GM19240 (cell line): ENCODE measurements around the gene HTR4.
"Not testable (repeated sequence)": the region's sequence is repeated elsewhere in the genome, so short reads cannot be mapped to it uniquely, and the experiment has no call there.

Experiments
- DNase-seq: peaks from one replicate; pipeline ENCODE4 v3.0.0; 2011; ENCODE audit warnings: low spot score; ENCODE audit not compliant: insufficient read length

The HTR4 gene

GRCh38 chr5:148535190-148535589 lies 119.1 kb downstream of the HTR4 start:
- no peak for DNase-seq

GRCh38 chr5:148532969-148533670 lies 121.2 kb downstream of the HTR4 start:
- no peak for DNase-seq

GRCh38 chr5:148529450-148529849 lies 124.9 kb downstream of the HTR4 start:
- not testable (repeated sequence) for DNase-seq

DNA sequence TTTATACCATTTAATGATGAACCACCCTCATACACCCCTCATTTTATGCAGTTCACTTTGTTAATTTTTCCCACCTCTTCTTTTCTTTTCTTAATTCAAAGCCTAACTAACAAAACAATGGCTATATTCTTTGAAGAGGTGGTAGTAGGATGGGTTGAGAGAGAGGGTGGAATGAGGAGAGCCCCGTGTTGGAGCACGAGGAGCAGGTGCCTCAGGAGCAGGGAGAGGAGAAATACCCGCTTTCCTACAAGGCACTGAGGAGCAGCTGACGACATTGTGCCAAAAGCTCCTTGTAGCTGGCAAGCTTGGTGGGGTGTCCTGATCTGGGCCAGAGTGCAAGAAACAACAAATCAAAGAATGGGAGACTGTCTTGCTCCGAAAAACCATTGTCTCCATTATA lies 129.6 kb downstream of the HTR4 start:
- no peak for DNase-seq

DNA sequence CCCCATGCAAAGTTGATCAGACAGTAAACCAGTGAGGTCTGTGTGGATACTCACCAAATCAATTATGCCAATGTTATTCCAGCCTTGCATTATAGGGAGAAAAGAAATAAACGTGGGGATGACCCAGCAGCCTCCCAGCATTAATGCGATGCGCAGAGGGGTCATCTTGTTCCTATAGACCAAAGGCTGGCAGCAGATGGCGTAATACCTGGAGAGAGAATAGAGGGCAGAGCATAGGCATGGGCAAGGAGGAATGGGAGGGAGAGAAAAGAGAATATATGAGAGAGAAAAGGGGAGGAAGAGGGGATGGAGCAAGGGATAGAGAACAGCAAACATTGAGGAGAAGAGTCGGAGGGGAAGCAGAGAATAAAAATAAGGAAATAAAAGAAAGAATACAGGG lies 131.2 kb downstream of the HTR4 start:
- no peak for DNase-seq

DNA sequence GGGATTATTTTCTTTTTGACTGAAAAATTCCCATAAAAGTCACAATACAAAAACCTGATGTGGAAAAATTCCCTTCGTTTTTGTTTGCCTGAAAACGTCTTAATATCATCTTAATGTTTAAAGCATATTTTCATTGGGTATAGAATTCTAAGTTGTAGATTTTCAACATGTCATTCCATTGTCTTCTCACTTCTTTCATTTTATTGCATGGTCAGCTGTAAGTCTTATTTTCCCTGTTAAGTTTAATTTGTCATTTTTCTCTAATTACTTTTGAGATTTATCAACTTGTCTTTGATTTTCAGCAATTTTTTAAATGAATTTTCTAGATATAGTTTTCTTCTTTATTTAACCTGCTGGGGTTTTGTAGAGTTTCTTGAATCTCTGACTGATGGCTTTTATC lies 138.9 kb downstream of the HTR4 start:
- no peak for DNase-seq

- DNase-seq = no peak
These were observed 140.0 kb downstream of the HTR4 start for GRCh38 chr5:148514344-148514743.

DNA sequence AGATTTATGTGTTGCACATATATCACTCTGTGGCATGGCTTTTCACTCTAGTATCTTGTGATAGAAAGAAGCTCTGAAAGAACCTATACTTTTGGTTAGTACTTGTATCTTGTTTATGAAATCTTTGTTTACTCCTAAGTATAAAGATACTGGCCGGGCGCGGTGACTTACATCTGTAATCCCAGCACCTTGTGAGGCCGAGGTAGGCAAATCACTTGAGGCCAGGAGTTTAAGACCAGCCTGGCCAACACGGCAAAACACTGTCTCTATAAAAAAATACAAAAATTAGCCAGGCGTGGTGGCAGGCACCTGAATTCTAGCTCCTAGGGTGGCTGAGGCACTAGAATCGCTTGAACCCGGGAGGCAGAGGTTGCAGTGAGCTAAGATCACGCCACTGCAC lies 141.8 kb downstream of the HTR4 start:
- no peak for DNase-seq

- DNase-seq = no peak
These were observed 142.4 kb downstream of the HTR4 start for GRCh38 chr5:148511810-148512347.

- DNase-seq = no peak
These were observed 144.4 kb downstream of the HTR4 start for GRCh38 chr5:148509893-148510292.

DNA sequence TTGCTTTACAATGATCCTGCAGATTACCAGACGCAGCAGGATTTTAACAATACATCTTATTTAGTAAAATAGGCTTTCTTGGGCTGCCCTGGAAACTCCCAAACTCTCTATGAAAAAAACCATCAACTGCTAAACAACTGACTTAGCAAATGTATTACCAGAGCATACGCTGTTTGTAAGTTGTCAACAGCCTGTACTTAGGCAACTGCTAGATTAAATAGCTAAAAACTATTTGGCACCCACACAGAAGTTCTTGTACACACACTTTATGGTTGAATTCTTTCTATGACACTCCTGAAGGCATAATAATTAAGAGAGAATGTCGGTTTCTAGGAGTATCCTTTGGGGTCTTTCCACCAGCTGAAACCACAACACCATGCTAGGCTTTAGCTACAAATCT lies 146.7 kb downstream of the HTR4 start:
- no peak for DNase-seq

DNA sequence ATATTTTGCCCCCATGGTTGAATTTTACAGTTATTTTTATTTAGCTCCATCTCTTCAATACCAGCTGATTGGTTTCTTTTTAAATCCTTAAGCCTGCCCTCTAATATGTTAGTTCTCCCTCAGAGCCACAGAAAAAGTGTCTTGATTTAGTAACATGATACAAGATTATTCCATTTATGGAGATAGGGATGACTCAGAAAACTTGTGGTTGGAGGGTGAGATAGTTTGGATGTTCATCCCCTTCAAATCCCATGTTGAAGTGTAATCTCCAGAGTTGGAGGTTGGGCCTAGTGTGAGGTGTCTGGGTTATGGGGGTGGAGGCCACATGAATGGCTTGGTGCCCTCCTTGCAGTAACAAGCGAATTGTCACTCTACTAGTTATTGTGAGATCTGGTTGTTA lies 154.9 kb downstream of the HTR4 start:
- no peak for DNase-seq

GRCh38 chr5:148497757-148498156 lies 156.6 kb downstream of the HTR4 start:
- no peak for DNase-seq

DNA sequence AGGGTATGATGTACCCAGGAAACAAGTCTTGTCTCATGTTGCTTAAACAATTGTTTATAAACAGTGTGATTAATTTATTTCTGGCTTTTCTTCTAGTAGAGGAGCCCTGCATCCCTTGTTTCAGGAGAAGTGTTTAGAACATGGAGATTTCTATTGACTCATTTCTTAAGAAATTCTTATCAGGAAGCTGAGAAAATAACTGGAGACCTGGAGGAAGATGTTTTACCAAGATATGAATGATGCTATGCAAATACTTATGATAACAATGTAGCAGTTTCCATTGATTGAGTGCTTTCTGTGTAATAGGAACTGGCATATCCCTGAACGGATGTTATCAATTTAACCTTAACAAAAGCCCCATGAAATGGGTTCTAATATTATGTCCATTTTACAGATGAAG lies 162.0 kb downstream of the HTR4 start:
- DNase-seq = no peak

GRCh38 chr5:148491793-148492184 lies 162.5 kb downstream of the HTR4 start:
- no peak for DNase-seq

DNA sequence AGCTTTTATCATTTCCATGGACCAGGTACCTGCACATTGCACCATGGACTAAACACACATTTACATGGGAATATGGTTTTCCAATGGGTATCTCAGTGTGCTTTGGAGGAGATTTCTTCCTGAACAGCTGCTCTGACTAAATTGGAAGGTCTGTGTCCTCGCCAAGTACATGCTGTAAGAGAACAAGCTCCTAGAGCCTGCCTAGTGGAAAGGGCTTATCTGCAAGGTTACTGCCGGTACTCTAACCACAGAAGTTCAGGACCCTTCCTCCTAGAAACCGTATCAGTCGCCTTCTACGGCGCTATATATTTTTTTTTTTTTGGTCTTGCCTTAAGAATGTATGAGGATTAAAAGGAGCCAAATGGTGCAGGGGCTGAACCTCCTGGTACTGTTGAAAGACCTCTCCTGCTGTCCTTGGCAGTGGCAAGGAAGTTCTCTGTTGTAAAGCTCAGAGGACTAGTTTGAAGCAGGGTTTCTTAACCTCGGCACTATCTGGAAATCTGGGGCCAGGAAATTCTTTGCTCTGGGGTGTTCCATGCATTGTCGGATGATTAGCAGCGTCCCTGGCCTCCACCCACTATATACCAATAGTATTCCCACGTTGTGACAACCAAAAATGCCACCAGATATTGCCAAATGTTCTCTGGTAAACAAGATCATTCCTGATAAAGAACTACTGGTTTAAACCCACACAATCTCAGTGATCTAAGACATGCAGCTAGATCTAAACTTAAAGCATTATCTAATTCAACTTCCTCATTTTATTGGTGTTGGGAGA lies 163.1 kb downstream of the HTR4 start:
- no peak for DNase-seq

- no peak for DNase-seq
These were observed 165.6 kb downstream of the HTR4 start for GRCh38 chr5:148488757-148489156.

DNA sequence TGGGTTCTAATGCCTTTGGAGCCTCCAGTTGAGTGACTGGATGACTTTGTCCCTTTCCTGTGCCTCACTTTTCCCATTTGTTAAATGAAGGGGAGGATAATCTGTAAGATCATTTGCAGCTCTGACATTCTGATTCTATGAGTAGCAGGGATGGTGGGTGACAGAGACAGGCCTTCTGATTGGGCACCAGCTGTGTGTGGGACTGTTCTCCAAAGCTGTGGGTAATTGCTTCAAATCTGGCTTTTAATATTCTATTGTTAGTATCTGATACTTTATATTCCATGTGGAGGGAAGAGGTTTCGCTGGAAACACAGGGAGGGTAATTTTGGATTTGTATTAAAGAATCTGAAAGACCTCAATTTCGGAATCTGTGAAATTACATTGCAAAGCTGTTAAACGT lies 167.9 kb downstream of the HTR4 start:
- no peak for DNase-seq

DNA sequence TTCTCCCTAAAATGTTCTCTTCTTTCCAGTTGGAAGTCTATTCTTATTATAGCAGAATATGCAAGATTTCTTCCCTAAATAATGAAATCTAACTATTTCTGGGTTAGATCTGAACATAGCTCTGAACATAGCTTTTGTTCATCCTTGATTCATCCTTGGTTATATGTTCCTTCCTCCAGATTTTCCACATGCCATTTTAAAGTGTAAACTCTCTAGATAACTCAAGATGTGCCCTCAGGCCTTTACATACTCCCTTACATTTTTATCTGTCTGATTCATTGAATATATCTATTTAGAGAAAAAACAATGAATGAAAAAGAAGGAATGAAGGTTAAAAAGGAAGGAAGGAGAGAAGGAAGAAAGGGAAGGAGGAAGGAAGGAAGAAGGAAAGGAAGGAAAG lies 169.7 kb downstream of the HTR4 start:
- no peak for DNase-seq

DNA sequence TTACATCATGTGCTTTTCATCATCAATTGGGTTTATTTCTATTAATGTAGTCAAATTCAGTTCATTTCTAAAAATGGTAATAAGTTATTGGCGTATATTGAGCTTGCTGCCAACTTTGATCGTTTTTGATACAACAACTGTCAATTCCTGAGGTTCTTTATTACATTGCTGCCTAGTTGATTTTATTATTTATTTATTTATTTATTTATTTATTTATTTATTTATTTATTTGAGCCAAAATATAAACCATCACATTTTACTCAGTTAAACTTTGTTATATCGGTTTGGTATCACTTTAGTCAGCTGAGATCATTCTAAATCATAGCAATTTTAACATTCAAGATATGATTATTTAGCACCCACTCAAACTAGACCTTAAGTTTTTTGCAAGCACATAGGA lies 170.6 kb downstream of the HTR4 start:
- no peak for DNase-seq

GRCh38 chr5:148482697-148483462 lies 171.4 kb downstream of the HTR4 start:
- peak; percentile 16 for DNase-seq

DNA sequence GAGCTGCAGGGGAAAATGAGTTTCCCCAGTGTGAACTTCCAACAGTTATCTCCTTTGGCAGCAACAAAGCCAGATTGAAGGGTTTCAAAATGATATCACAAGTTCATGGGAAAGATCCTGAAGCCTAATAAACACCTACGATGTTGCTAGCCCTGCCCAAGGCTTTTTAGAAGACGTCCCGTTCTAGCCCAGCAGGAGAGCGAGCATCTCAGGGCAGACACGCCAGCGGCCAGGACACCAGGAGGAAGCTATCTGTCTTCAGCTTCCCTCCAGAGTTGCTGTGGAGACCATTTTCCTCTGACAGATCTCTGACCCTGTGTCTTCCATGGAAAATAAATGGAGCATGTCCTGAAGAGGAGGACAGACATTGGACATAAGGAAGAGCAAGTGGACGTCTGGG lies 172.1 kb downstream of the HTR4 start:
- no peak for DNase-seq
